ENCODE measurements around the gene WDR13.

The WDR13 gene

GRCh38 chrX:48569958-48570357, 27.3 kb upstream of the WDR13 start:
- Histone ChIP-seq H3K9me3 (ENCODE audit: control extremely low read depth in 1 of 5, control insufficient read depth in 4 of 5, insufficient read depth in 2 of 5, low read depth in 1 of 5, low read length in 4 of 5) (peaks cover 0 to 4% (median 0%) of the 10 kb centered on the region in 5 experiments), H3K36me3 (ENCODE audit: control insufficient read depth in 4 of 4, insufficient read depth in 4 of 4, low read length in 3 of 4) (peaks cover 0 to 1% (median 0%) of the 10 kb centered on the region in 4 experiments), H3K4me3 (ENCODE audit: control insufficient read depth in 1 of 7, extremely low read depth in 1 of 7, insufficient read depth in 4 of 7, low read depth in 2 of 7, low read length in 6 of 7) (no peak overlapping the region), H3K27ac (ENCODE audit: insufficient read depth in 1 of 2, low read depth in 1 of 2, low read length in 2 of 2, poor library complexity in 1 of 2, severe bottlenecking in 2 of 2) (no peak overlapping the region), H3K4me1 (ENCODE audit: control extremely low read depth in 1 of 4, control insufficient read depth in 4 of 4, insufficient read depth in 4 of 4, low read length in 3 of 4) (peaks cover 0 to 5% (median 2%) of the 10 kb centered on the region in 4 experiments), H3K27me3 (replicated peaks in 2 of 5; ENCODE audit: control insufficient read depth in 4 of 5, insufficient read depth in 5 of 5, low read length in 4 of 5) (no peaks in the 10 kb centered on the region)
- peak in 2 of 3 donors; percentile 46 to 65 for DNase-seq
- ChIA-PET POLR2A (no interaction called here), CTCF (interaction anchor here (0.6 kb wide), 1 partner anchor 369 kb away, joined by 3 read pairs; no protein-coding TSS in a partner anchor)
- no CpG with 5 or more reads among the region's 1 CpG for WGBS (ENCODE audit: insufficient coverage)

GRCh38 chrX:48573690-48574269, 23.5 kb upstream of the WDR13 start:
- peaks cover 0 to 5% (median 0%) of the 10 kb centered on the region in 5 experiments for H3K9me3 ChIP-seq (ENCODE audit: control extremely low read depth in 1 of 5, control insufficient read depth in 4 of 5, insufficient read depth in 2 of 5, low read depth in 1 of 5, low read length in 4 of 5)
- POLR2A ChIA-PET = interaction anchor here (1.0 kb wide), 1 partner anchor 34 kb away, joined by 5 read pairs; the partner anchor contains the start of gene TBC1D25
- peaks cover 0 to 32% (median 19%) of the 10 kb centered on the region in 4 experiments for H3K36me3 ChIP-seq (ENCODE audit: control insufficient read depth in 4 of 4, insufficient read depth in 4 of 4, low read length in 3 of 4)
- no peaks in the 10 kb centered on the region for H3K27me3 ChIP-seq (replicated peaks in 2 of 5; ENCODE audit: control insufficient read depth in 4 of 5, insufficient read depth in 5 of 5, low read length in 4 of 5)
- H3K4me3 ChIP-seq (ENCODE audit: control insufficient read depth in 1 of 7, extremely low read depth in 1 of 7, insufficient read depth in 4 of 7, low read depth in 2 of 7, low read length in 6 of 7) = peak overlapping the region; percentile 61 to 82 (median 70)
- CTCF ChIA-PET = interaction anchor here (1.5 kb wide), 2 partner anchors 12 to 99 kb away, joined by 3 to 6 read pairs; no protein-coding TSS in a partner anchor
- DNase-seq = peak in 1 of 3 donors; percentile 75
- WGBS (ENCODE audit: insufficient coverage) = 52% methylated on average over 14 of the region's 19 CpGs
- peak overlapping the region; percentile 90 to 97 for H3K27ac ChIP-seq (ENCODE audit: insufficient read depth in 1 of 2, low read depth in 1 of 2, low read length in 2 of 2, poor library complexity in 1 of 2, severe bottlenecking in 2 of 2)
- H3K4me1 ChIP-seq (ENCODE audit: control extremely low read depth in 1 of 4, control insufficient read depth in 4 of 4, insufficient read depth in 4 of 4, low read length in 3 of 4) = peaks cover 0 to 20% (median 16%) of the 10 kb centered on the region in 4 experiments

- peaks cover 0 to 5% (median 0%) of the 10 kb centered on the region in 5 experiments for H3K9me3 ChIP-seq (ENCODE audit: control extremely low read depth in 1 of 5, control insufficient read depth in 4 of 5, insufficient read depth in 2 of 5, low read depth in 1 of 5, low read length in 4 of 5)
- peak within 1 kb of the TSS; percentile 90 to 97 for H3K27ac ChIP-seq (ENCODE audit: insufficient read depth in 1 of 2, low read depth in 1 of 2, low read length in 2 of 2, poor library complexity in 1 of 2, severe bottlenecking in 2 of 2)
- peaks cover 0 to 38% (median 19%) of the 10 kb centered on the region in 4 experiments for H3K36me3 ChIP-seq (ENCODE audit: control insufficient read depth in 4 of 4, insufficient read depth in 4 of 4, low read length in 3 of 4)
- H3K4me3 ChIP-seq (ENCODE audit: control insufficient read depth in 1 of 7, extremely low read depth in 1 of 7, insufficient read depth in 4 of 7, low read depth in 2 of 7, low read length in 6 of 7) = peak within 1 kb of the TSS; percentile 61 to 82 (median 73)
- CTCF ChIA-PET = interaction anchor here (1.5 kb wide), 2 partner anchors 11 to 100 kb away, joined by 3 to 6 read pairs; no protein-coding TSS in a partner anchor
- peaks cover 0 to 20% (median 16%) of the 10 kb centered on the region in 4 experiments for H3K4me1 ChIP-seq (ENCODE audit: control extremely low read depth in 1 of 4, control insufficient read depth in 4 of 4, insufficient read depth in 4 of 4, low read length in 3 of 4)
- POLR2A ChIA-PET = interaction anchor here (1.0 kb wide), 1 partner anchor 35 kb away, joined by 5 read pairs; the partner anchor contains the start of gene TBC1D25
- peak; percentile 93 to 98 (median 97) for DNase-seq
- H3K27me3 ChIP-seq (replicated peaks in 2 of 5; ENCODE audit: control insufficient read depth in 4 of 5, insufficient read depth in 5 of 5, low read length in 4 of 5) = no peaks in the 10 kb centered on the region
- WGBS (ENCODE audit: insufficient coverage) = 48% methylated on average over 69 of the region's 71 CpGs
Observed at GRCh38 chrX:48574270-48575266, 22.7 kb upstream of the WDR13 start, which contains the start of gene RBM3. Gene RBM3, plus strand, starts transcription at chrX:48574484. Its CDS starts 697 bp downstream, at chrX:48575181.

- ChIA-PET POLR2A (no interaction called here), CTCF (no interaction called here)
- H3K27me3 ChIP-seq (replicated peaks in 2 of 5; ENCODE audit: control insufficient read depth in 4 of 5, insufficient read depth in 5 of 5, low read length in 4 of 5) = no peaks in the 10 kb centered on the region
- no peak for DNase-seq
- peaks cover 0 to 5% (median 0%) of the 10 kb centered on the region in 5 experiments for H3K9me3 ChIP-seq (ENCODE audit: control extremely low read depth in 1 of 5, control insufficient read depth in 4 of 5, insufficient read depth in 2 of 5, low read depth in 1 of 5, low read length in 4 of 5)
- peaks cover 0 to 20% (median 16%) of the 10 kb centered on the region in 4 experiments for H3K4me1 ChIP-seq (ENCODE audit: control extremely low read depth in 1 of 4, control insufficient read depth in 4 of 4, insufficient read depth in 4 of 4, low read length in 3 of 4)
- WGBS (ENCODE audit: insufficient coverage) = 91% methylated on average over 11 of the region's 13 CpGs
- H3K27ac ChIP-seq (ENCODE audit: insufficient read depth in 1 of 2, low read depth in 1 of 2, low read length in 2 of 2, poor library complexity in 1 of 2, severe bottlenecking in 2 of 2) = peak overlapping the region in 1 of 2 experiments; percentile 97
- peak overlapping the region in 5 of 7 experiments; percentile 69 to 82 (median 73) for H3K4me3 ChIP-seq (ENCODE audit: control insufficient read depth in 1 of 7, extremely low read depth in 1 of 7, insufficient read depth in 4 of 7, low read depth in 2 of 7, low read length in 6 of 7)
- H3K36me3 ChIP-seq (ENCODE audit: control insufficient read depth in 4 of 4, insufficient read depth in 4 of 4, low read length in 3 of 4) = peaks cover 0 to 39% (median 19%) of the 10 kb centered on the region in 4 experiments
Observed at GRCh38 chrX:48575642-48576041, 21.6 kb upstream of the WDR13 start.

- peak overlapping the region in 3 of 7 experiments; percentile 5 to 73 (median 50) for H3K4me3 ChIP-seq (ENCODE audit: control insufficient read depth in 1 of 7, extremely low read depth in 1 of 7, insufficient read depth in 4 of 7, low read depth in 2 of 7, low read length in 6 of 7)
- peaks cover 0 to 39% (median 19%) of the 10 kb centered on the region in 4 experiments for H3K36me3 ChIP-seq (ENCODE audit: control insufficient read depth in 4 of 4, insufficient read depth in 4 of 4, low read length in 3 of 4)
- CTCF ChIA-PET = no interaction called here
- POLR2A ChIA-PET = no interaction called here
- no peaks in the 10 kb centered on the region for H3K27me3 ChIP-seq (replicated peaks in 2 of 5; ENCODE audit: control insufficient read depth in 4 of 5, insufficient read depth in 5 of 5, low read length in 4 of 5)
- H3K9me3 ChIP-seq (ENCODE audit: control extremely low read depth in 1 of 5, control insufficient read depth in 4 of 5, insufficient read depth in 2 of 5, low read depth in 1 of 5, low read length in 4 of 5) = peaks cover 0 to 5% (median 0%) of the 10 kb centered on the region in 5 experiments
- peak overlapping the region in 1 of 2 experiments; percentile 97 for H3K27ac ChIP-seq (ENCODE audit: insufficient read depth in 1 of 2, low read depth in 1 of 2, low read length in 2 of 2, poor library complexity in 1 of 2, severe bottlenecking in 2 of 2)
- WGBS (ENCODE audit: insufficient coverage) = 89% methylated on average over 6 of the region's 6 CpGs
- peaks cover 0 to 20% (median 16%) of the 10 kb centered on the region in 4 experiments for H3K4me1 ChIP-seq (ENCODE audit: control extremely low read depth in 1 of 4, control insufficient read depth in 4 of 4, insufficient read depth in 4 of 4, low read length in 3 of 4)
- no peak for DNase-seq
Observed at GRCh38 chrX:48576108-48576507, 21.2 kb upstream of the WDR13 start.

- Histone ChIP-seq H3K27me3 (replicated peaks in 2 of 5; ENCODE audit: control insufficient read depth in 4 of 5, insufficient read depth in 5 of 5, low read length in 4 of 5) (no peaks in the 10 kb centered on the region), H3K4me3 (ENCODE audit: control insufficient read depth in 1 of 7, extremely low read depth in 1 of 7, insufficient read depth in 4 of 7, low read depth in 2 of 7, low read length in 6 of 7) (no peak overlapping the region), H3K9me3 (ENCODE audit: control extremely low read depth in 1 of 5, control insufficient read depth in 4 of 5, insufficient read depth in 2 of 5, low read depth in 1 of 5, low read length in 4 of 5) (peaks cover 0 to 5% (median 0%) of the 10 kb centered on the region in 5 experiments), H3K27ac (ENCODE audit: insufficient read depth in 1 of 2, low read depth in 1 of 2, low read length in 2 of 2, poor library complexity in 1 of 2, severe bottlenecking in 2 of 2) (no peak overlapping the region), H3K4me1 (ENCODE audit: control extremely low read depth in 1 of 4, control insufficient read depth in 4 of 4, insufficient read depth in 4 of 4, low read length in 3 of 4) (peaks cover 0 to 18% (median 16%) of the 10 kb centered on the region in 4 experiments), H3K36me3 (ENCODE audit: control insufficient read depth in 4 of 4, insufficient read depth in 4 of 4, low read length in 3 of 4) (peaks cover 0 to 39% (median 19%) of the 10 kb centered on the region in 4 experiments)
- ChIA-PET POLR2A (interaction anchor here (1.8 kb wide), 1 partner anchor 18 kb away, joined by 5 read pairs; no protein-coding TSS in a partner anchor), CTCF (interaction anchor here (1.0 kb wide), 1 partner anchor 17 kb away, joined by 3 read pairs; no protein-coding TSS in a partner anchor)
- no peak for DNase-seq
- WGBS (ENCODE audit: insufficient coverage) = 83% methylated on average over 1 of the region's 2 CpGs
Observed at GRCh38 chrX:48578661-48579128, 18.6 kb upstream of the WDR13 start.
